ENCODE measurements around the gene DBF4B. TPM values are rescaled to one million over a fixed set of nuclear protein-coding genes. Genes with fewer than 3 reads are reported as not detected.

DBF4B gene
- total RNA-seq, 3 donors from 2014 or later (not counting 1 experiment from before 2014, with no cell fraction given) = 3.0 to 4.1 (median 4.1) TPM

DNA sequence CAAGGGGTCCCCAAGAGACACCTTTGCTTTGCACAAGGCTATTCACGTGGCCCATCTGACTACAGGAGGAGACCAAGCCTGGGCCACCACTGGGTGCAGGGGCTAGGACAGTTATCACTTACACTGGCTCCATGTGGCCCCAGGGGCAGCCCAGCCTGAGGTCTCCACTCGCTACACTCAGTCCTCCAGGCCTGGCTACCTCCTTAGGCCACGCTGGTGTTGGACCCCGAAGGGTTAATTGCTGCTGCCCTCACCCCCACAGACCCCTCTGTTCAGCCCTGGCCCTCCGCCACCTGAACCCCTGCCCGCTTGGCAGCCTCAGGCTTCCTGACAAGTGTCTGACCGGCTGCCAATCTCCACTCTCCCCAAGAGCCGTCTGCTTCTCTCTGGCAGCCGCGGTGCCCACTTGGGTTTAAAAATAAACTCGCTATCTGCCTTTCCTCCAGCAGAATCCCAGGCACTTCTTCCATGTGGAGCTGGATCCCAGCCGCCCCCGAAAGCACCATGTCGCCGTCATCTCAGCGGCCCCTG is 78.2 kb downstream of the DBF4B start:
- DNase-seq (no peak), ATAC-seq (no peak)
- Histone ChIP-seq H3K27ac (ENCODE audit: low read length) (no peak overlapping the region), H3K27me3 (ENCODE audit: control insufficient read depth, insufficient read depth, low read length) (no peaks in the 10 kb centered on the region), H3K9me3 (ENCODE audit: control insufficient read depth, insufficient read depth, low read length) (no peaks in the 10 kb centered on the region), H3K4me1 (ENCODE audit: control insufficient read depth, insufficient read depth, low read length) (no peaks in the 10 kb centered on the region), H3K36me3 (ENCODE audit: control insufficient read depth, insufficient read depth, low read length) (no peaks in the 10 kb centered on the region), H3K4me3 (ENCODE audit: low read length) (no peak overlapping the region)
- intact Hi-C loops (cut with micrococcal nuclease) = no loop called here
- no peak overlapping the region for H3K4me3 Mint-ChIP-seq
- H3K9me3 Mint-ChIP-seq = no peaks in the 10 kb centered on the region
- no peaks in the 10 kb centered on the region for H3K36me3 Mint-ChIP-seq
- H3K4me1 Mint-ChIP-seq = no peaks in the 10 kb centered on the region
- H3K27me3 Mint-ChIP-seq (ENCODE audit: low read depth in 2 of 2) = peaks cover 0 to 2% of the 10 kb centered on the region in 2 donors
- 79% methylated on average over 16 of the region's 16 CpGs for WGBS (ENCODE audit: insufficient coverage)
- TF ChIP-seq CTCF (IDR thresholded peaks at IDR 0.05) = no peak
- no peak overlapping the region for H3K27ac Mint-ChIP-seq

GRCh38 chr17:44787271-44787940 is 78.9 kb downstream of the DBF4B start:
- intact Hi-C loops (cut with micrococcal nuclease) = no loop called here
- Histone ChIP-seq H3K36me3 (ENCODE audit: control insufficient read depth, insufficient read depth, low read length) (no peaks in the 10 kb centered on the region), H3K27ac (ENCODE audit: low read length) (no peak overlapping the region), H3K9me3 (ENCODE audit: control insufficient read depth, insufficient read depth, low read length) (no peaks in the 10 kb centered on the region), H3K27me3 (ENCODE audit: control insufficient read depth, insufficient read depth, low read length) (no peaks in the 10 kb centered on the region), H3K4me1 (ENCODE audit: control insufficient read depth, insufficient read depth, low read length) (no peaks in the 10 kb centered on the region), H3K4me3 (ENCODE audit: low read length) (no peak overlapping the region)
- Mint-ChIP-seq H3K36me3 (no peaks in the 10 kb centered on the region), H3K9me3 (no peaks in the 10 kb centered on the region), H3K27me3 (ENCODE audit: low read depth in 2 of 2) (no peaks in the 10 kb centered on the region), H3K4me3 (no peak overlapping the region), H3K4me1 (no peaks in the 10 kb centered on the region), H3K27ac (no peak overlapping the region)
- 85% methylated on average over 15 of the region's 15 CpGs for WGBS (ENCODE audit: insufficient coverage)
- no peak for DNase-seq
- no peak for TF ChIP-seq CTCF (IDR thresholded peaks at IDR 0.05)
- no peak for ATAC-seq

GRCh38 chr17:44788139-44788538 is 79.7 kb downstream of the DBF4B start:
- Mint-ChIP-seq H3K4me1 (no peaks in the 10 kb centered on the region), H3K27ac (no peak overlapping the region), H3K27me3 (ENCODE audit: low read depth in 2 of 2) (no peaks in the 10 kb centered on the region), H3K36me3 (no peaks in the 10 kb centered on the region), H3K9me3 (no peaks in the 10 kb centered on the region), H3K4me3 (no peak overlapping the region)
- intact Hi-C loops (cut with micrococcal nuclease) = no loop called here
- Histone ChIP-seq H3K27ac (ENCODE audit: low read length) (no peak overlapping the region), H3K4me1 (ENCODE audit: control insufficient read depth, insufficient read depth, low read length) (no peaks in the 10 kb centered on the region), H3K9me3 (ENCODE audit: control insufficient read depth, insufficient read depth, low read length) (no peaks in the 10 kb centered on the region), H3K27me3 (ENCODE audit: control insufficient read depth, insufficient read depth, low read length) (no peaks in the 10 kb centered on the region), H3K4me3 (ENCODE audit: low read length) (no peak overlapping the region), H3K36me3 (ENCODE audit: control insufficient read depth, insufficient read depth, low read length) (no peaks in the 10 kb centered on the region)
- no peak for DNase-seq
- ATAC-seq = no peak
- TF ChIP-seq CTCF (IDR thresholded peaks at IDR 0.05) = no peak
- 90% methylated on average over 5 of the region's 7 CpGs for WGBS (ENCODE audit: insufficient coverage)

- H3K4me3 ChIP-seq (ENCODE audit: low read length) = no peak overlapping the region
- Mint-ChIP-seq H3K36me3 (no peaks in the 10 kb centered on the region), H3K27me3 (ENCODE audit: low read depth in 2 of 2) (peaks cover 0 to 3% of the 10 kb centered on the region in 2 donors), H3K4me3 (no peak overlapping the region), H3K27ac (no peak overlapping the region), H3K4me1 (no peaks in the 10 kb centered on the region), H3K9me3 (no peaks in the 10 kb centered on the region)
- H3K36me3 ChIP-seq (ENCODE audit: control insufficient read depth, insufficient read depth, low read length) = no peaks in the 10 kb centered on the region
- DNase-seq (no peak), ATAC-seq (no peak)
- no peaks in the 10 kb centered on the region for H3K27me3 ChIP-seq (ENCODE audit: control insufficient read depth, insufficient read depth, low read length)
- WGBS (ENCODE audit: insufficient coverage) = 100% methylated on average over 1 of the region's 1 CpG
- no peaks in the 10 kb centered on the region for H3K4me1 ChIP-seq (ENCODE audit: control insufficient read depth, insufficient read depth, low read length)
- no peaks in the 10 kb centered on the region for H3K9me3 ChIP-seq (ENCODE audit: control insufficient read depth, insufficient read depth, low read length)
- no peak overlapping the region for H3K27ac ChIP-seq (ENCODE audit: low read length)
- TF ChIP-seq CTCF (IDR thresholded peaks at IDR 0.05) = no peak
- intact Hi-C loops (cut with micrococcal nuclease) = no loop called here
These were observed 83.8 kb downstream of the DBF4B start for GRCh38 chr17:44792276-44792675.

Measured in natural killer cell (primary cell).